Endothelial cell of umbilical vein (primary cell): Measurements from ENCODE around the gene C10orf143. TPM values are rescaled to one million over a fixed set of nuclear protein-coding genes. Genes with fewer than 3 reads are reported as not detected.

Source experiments
- BruUV-seq: library from RNA; stranded (reverse); fragments of 400-500 nt; replicated peaks from 2 replicates; lab custom pipeline; 2021; lab: Mats Ljungman, UMichigan
- CTCF ChIA-PET: fragments of 300-600, 350-600 bp; sonication (Branson Sonifier 250); formaldehyde crosslinking; loops from one replicate; lab custom pipeline; 2021; ENCODE audit warnings: antibody characterized with exemption, inconsistent platforms; lab: Charles Lee
- POLR2A ChIA-PET: fragments of 300-600, 350-600 bp; sonication (Branson Sonifier 250); formaldehyde crosslinking; loops from one replicate; lab custom pipeline; 2021; ENCODE audit warnings: antibody characterized with exemption, inconsistent platforms; lab: Charles Lee
- DNase-seq: peaks from one replicate; pipeline ENCODE4 v3.0.0-alpha.2; 2011; ENCODE audit warnings: low read depth, low spot score
- FAIRE-seq: peaks from 2 replicates; lab custom pipeline; 2011; peaks lifted over from hg19 to GRCh38; lab: Jason Lieb, UNC
- H2AFZ ChIP-seq: 2 replicates; pipeline ENCODE4 v1.6.0; 2012; ENCODE audit warnings: low read depth, low read length, control low read depth, inconsistent platforms
- H3K27ac ChIP-seq: 2 replicates; pipeline ENCODE4 v1.5.1; 2011; ENCODE audit warnings: low read depth, mild to moderate bottlenecking, control low read depth, low read length, moderate library complexity; ENCODE audit not compliant: insufficient read depth
- H3K27me3 ChIP-seq, 2 experiments: 2 replicates each; pipeline versions ENCODE4 v1.6.0 to v1.6.1; 2011; ENCODE audit warnings: low read length in 2 of 2, mixed read lengths in 1 of 2; ENCODE audit not compliant: control insufficient read depth in 2 of 2, insufficient read depth in 2 of 2
- H3K36me3 ChIP-seq, 2 experiments: 2 replicates in 1 of 2; 3 replicates in 1 of 2; pipeline ENCODE4 v1.5.1; 2011; ENCODE audit warnings: low read length in 2 of 2, mild to moderate bottlenecking in 1 of 2, moderate library complexity in 1 of 2; ENCODE audit not compliant: control insufficient read depth in 2 of 2, insufficient read depth in 2 of 2; ENCODE audit errors: extremely low read depth in 1 of 2
- H3K4me1 ChIP-seq: 3 replicates; pipeline ENCODE4 v1.5.1; 2011; ENCODE audit warnings: mild to moderate bottlenecking, low read length; ENCODE audit not compliant: control insufficient read depth, insufficient read depth; ENCODE audit errors: extremely low read depth
- H3K4me2 ChIP-seq: 2 replicates; pipeline ENCODE4 v1.6.1; 2011; ENCODE audit warnings: low read length, control low read depth, mixed read lengths; ENCODE audit not compliant: insufficient read depth
- H3K4me3 ChIP-seq, 3 experiments: fragments of 200-600 bp in 1 of 3; sonication (generic), shearing (Covaris generic) in 1 of 3; replicated peaks in 1 of 3; 2 replicates each; pipeline ENCODE4 v1.5.1; 2011 to 2016; ENCODE audit warnings: control low read depth in 3 of 3, low read length in 3 of 3, mild to moderate bottlenecking in 2 of 3, inconsistent platforms in 1 of 3, low read depth in 1 of 3, moderate library complexity in 1 of 3; ENCODE audit not compliant: insufficient read depth in 1 of 3
- H3K79me2 ChIP-seq: 2 replicates; pipeline ENCODE4 v1.6.0; 2012; ENCODE audit warnings: low read length, inconsistent platforms; ENCODE audit not compliant: control insufficient read depth, insufficient read depth
- H3K9ac ChIP-seq: replicated peaks from 2 replicates; pipeline ENCODE3; 2011; ENCODE audit warnings: low read length, control low read depth; ENCODE audit not compliant: insufficient read depth; ENCODE audit errors: extremely low read depth
- H3K9me1 ChIP-seq: replicated peaks from 3 replicates; pipeline ENCODE4 v1.6.0; 2011; ENCODE audit warnings: mild to moderate bottlenecking, low read length; ENCODE audit not compliant: control insufficient read depth, insufficient read depth; ENCODE audit errors: extremely low read depth
- H3K9me3 ChIP-seq: replicated peaks from 2 replicates; pipeline ENCODE4 v1.5.1; 2012; ENCODE audit warnings: low read length, inconsistent platforms; ENCODE audit not compliant: control insufficient read depth, insufficient read depth
- H4K20me1 ChIP-seq: replicated peaks from 2 replicates; pipeline ENCODE3; 2011; ENCODE audit warnings: mild to moderate bottlenecking, low read length; ENCODE audit not compliant: control insufficient read depth, insufficient read depth; ENCODE audit errors: extremely low read depth
- CTCF ChIP-seq, 2 donors: IDR thresholded peaks; 1 replicate in 1 of 2; 2 replicates in 1 of 2; pipeline ENCODE4 v1.5.1; 2011; ENCODE audit warnings: low read length in 2 of 2, mild to moderate bottlenecking in 2 of 2, moderate library complexity in 2 of 2, control low read depth in 1 of 2, inconsistent platforms in 1 of 2, low read depth in 1 of 2; ENCODE audit not compliant: insufficient read depth in 1 of 2; ENCODE audit errors: extremely low read depth in 1 of 2
- EZH2 ChIP-seq: IDR thresholded peaks from 2 replicates; pipeline ENCODE4 v1.6.1; 2012; ENCODE audit warnings: borderline replicate concordance, low read depth, mild to moderate bottlenecking, moderate library complexity, low read length, inconsistent platforms; ENCODE audit not compliant: severe bottlenecking
- GATA2 ChIP-seq: IDR thresholded peaks from 2 replicates; pipeline ENCODE4 v1.7.0; 2011; ENCODE audit warnings: low read depth, mild to moderate bottlenecking, moderate library complexity, mixed read lengths, low read length; ENCODE audit not compliant: insufficient read length, insufficient read depth
- JUN ChIP-seq: IDR thresholded peaks from 2 replicates; pipeline ENCODE4 v1.6.1; 2011; ENCODE audit warnings: borderline replicate concordance, low read depth; ENCODE audit not compliant: insufficient read length, insufficient read depth
- POLR2A ChIP-seq: IDR thresholded peaks from 2 replicates; pipeline ENCODE4 v1.6.1; 2012; ENCODE audit warnings: low read depth, mild to moderate bottlenecking, control low read depth, low read length
- dilution Hi-C: fragments of 300-500 bp; cut with MboI; formaldehyde crosslinking; loops from one replicate; pipeline ENCODE4 v1.15.0; 2019; ENCODE audit warnings: low sequenced_read_pairs; ENCODE audit not compliant: extremely low pct_ligation_motif_present
- intact Hi-C: fragments of 100-400 bp; cut with micrococcal nuclease; formaldehyde crosslinking; loops from one replicate; pipeline ENCODE4 v1.10.0; 2022
- polyA plus RNA-seq, 4 experiments: library from polyadenylated mRNA; depleted of rRNA in 3 of 4; stranded (reverse) in 3 of 4; unstranded in 1 of 4; fragments of >200 nt; gene quantifications; 2 replicates each; pipeline versions ENCODE4 v1.2.1 to v1.2.3, GENCODE V29; 2011 to 2012; ENCODE audit warnings: missing spikeins in 1 of 4
- total RNA-seq: library from RNA; stranded (reverse); gene quantifications from 2 replicates; pipeline ENCODE4 v1.2.3, GENCODE V29; 2021

C10orf143 gene
- total and polyA plus RNA-seq, 2 donors (not counting 3 experiments of a cell fraction or from before 2014, with no cell fraction given) = 0.26 to 0.44 TPM

GRCh38 chr10:130073912-130074311 lies 36.7 kb downstream of the C10orf143 start:
- DNase-seq = no peak
- ChIA-PET POLR2A (no interaction called here), CTCF (no interaction called here)
- no peak overlapping the region for H2AFZ ChIP-seq
- no peak overlapping the region for H3K4me2 ChIP-seq
- H4K20me1 ChIP-seq = no peaks in the 10 kb centered on the region
- BruUV-seq = no TSS peak
- H3K9me3 ChIP-seq = no peaks in the 10 kb centered on the region
- intact Hi-C loops = no loop called here
- no peaks in the 10 kb centered on the region for H3K79me2 ChIP-seq
- dilution Hi-C loops = no loop called here
- no peak overlapping the region for H3K4me3 ChIP-seq
- FAIRE-seq = no peak
- H3K27ac ChIP-seq = no peak overlapping the region
- H3K4me1 ChIP-seq = no peaks in the 10 kb centered on the region
- H3K27me3 ChIP-seq = no peaks in the 10 kb centered on the region
- no peaks in the 10 kb centered on the region for H3K36me3 ChIP-seq
- H3K9me1 ChIP-seq = no peaks in the 10 kb centered on the region
- TF ChIP-seq POLR2A = no peak
- no peak overlapping the region for H3K9ac ChIP-seq

GRCh38 chr10:130072247-130072646 lies 38.4 kb downstream of the C10orf143 start:
- Histone ChIP-seq H4K20me1 (no peaks in the 10 kb centered on the region), H3K36me3 (no peaks in the 10 kb centered on the region), H3K27ac (no peak overlapping the region), H3K4me3 (no peak overlapping the region), H3K4me2 (no peak overlapping the region), H3K4me1 (no peaks in the 10 kb centered on the region), H3K9me1 (no peaks in the 10 kb centered on the region), H3K27me3 (no peaks in the 10 kb centered on the region), H3K9me3 (no peaks in the 10 kb centered on the region), H3K79me2 (no peaks in the 10 kb centered on the region), H2AFZ (no peak overlapping the region), H3K9ac (no peak overlapping the region)
- ChIA-PET POLR2A (no interaction called here), CTCF (no interaction called here)
- intact Hi-C loops = no loop called here
- DNase-seq = no peak
- BruUV-seq = no TSS peak
- TF ChIP-seq EZH2 (no peak), GATA2 (no peak), CTCF (IDR thresholded peaks at IDR 0.05; ENCODE audit: extremely low read depth in 1 of 2, insufficient read depth in 1 of 2, low read depth in 1 of 2, low read length in 2 of 2) (no peak), JUN (no peak)
- FAIRE-seq = no peak
- dilution Hi-C loops = no loop called here
